HG03571 (cell line): ENCODE measurements around the gene ARHGEF17.

Experiments used
- ATAC-seq: cut with Tn5 transposase; IDR thresholded peaks from one replicate; pipeline ENCODE4 v1.9.1; 2021; ENCODE audit not compliant: unreplicated experiment

Gene ARHGEF17

GRCh38 chr11:73313652-73314051 lies 5.6 kb downstream of the ARHGEF17 start:
- no peak for ATAC-seq

- ATAC-seq, result no peak
These were observed 6.3 kb downstream of the ARHGEF17 start for GRCh38 chr11:73314117-73314961.

- ATAC-seq, result no peak
These were observed 7.4 kb downstream of the ARHGEF17 start for GRCh38 chr11:73315293-73316020.

GRCh38 chr11:73316422-73316821 lies 8.3 kb downstream of the ARHGEF17 start:
- no peak for ATAC-seq

- ATAC-seq, result no peak
These were observed 9.3 kb downstream of the ARHGEF17 start for GRCh38 chr11:73317373-73317772.

- no peak for ATAC-seq
These were observed 9.7 kb downstream of the ARHGEF17 start for GRCh38 chr11:73317803-73318202.

GRCh38 chr11:73318501-73319011 lies 10.5 kb downstream of the ARHGEF17 start:
- ATAC-seq, result no peak

- no peak for ATAC-seq
These were observed 12.9 kb downstream of the ARHGEF17 start for GRCh38 chr11:73320763-73321603.

- ATAC-seq, result no peak
These were observed 13.7 kb downstream of the ARHGEF17 start for GRCh38 chr11:73321604-73322381.

- no peak for ATAC-seq
These were observed 14.6 kb downstream of the ARHGEF17 start for GRCh38 chr11:73322382-73323306.

GRCh38 chr11:73323464-73323863 lies 15.4 kb downstream of the ARHGEF17 start:
- no peak for ATAC-seq

GRCh38 chr11:73324116-73324515 lies 16.0 kb downstream of the ARHGEF17 start:
- no peak for ATAC-seq

GRCh38 chr11:73324665-73325035 lies 16.6 kb downstream of the ARHGEF17 start:
- ATAC-seq, result no peak

- ATAC-seq, result peak; percentile 69
These were observed 17.2 kb downstream of the ARHGEF17 start for GRCh38 chr11:73325036-73325981.

- ATAC-seq, result no peak
These were observed 19.1 kb downstream of the ARHGEF17 start for GRCh38 chr11:73326929-73327811.

GRCh38 chr11:73327812-73328364 lies 19.8 kb downstream of the ARHGEF17 start:
- ATAC-seq, result no peak

- no peak for ATAC-seq
These were observed 22.6 kb downstream of the ARHGEF17 start for GRCh38 chr11:73330569-73331093.
